ENCODE data around the gene GPD1L.

DNA sequence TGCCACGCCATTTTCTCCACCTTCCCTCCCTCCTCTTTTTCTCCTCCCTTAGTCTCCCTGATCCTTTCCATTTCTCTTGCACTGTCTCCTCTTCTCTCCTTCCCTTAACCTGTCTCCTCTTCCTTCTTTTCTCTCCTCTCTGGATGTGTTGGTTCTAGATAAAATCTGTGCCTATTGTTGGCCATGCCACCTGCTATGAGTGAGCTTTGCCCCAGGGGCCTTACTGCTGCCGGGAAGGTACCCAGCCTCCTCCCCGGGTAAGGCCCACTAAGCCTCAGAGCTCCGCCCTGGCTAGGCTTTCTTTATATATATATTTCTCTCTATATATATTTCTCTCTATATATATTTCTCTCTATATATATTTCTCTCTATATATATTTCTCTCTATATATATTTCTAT lies 14.7 kb downstream of the GPD1L start:
- TF ChIP-seq, protein P1, sequence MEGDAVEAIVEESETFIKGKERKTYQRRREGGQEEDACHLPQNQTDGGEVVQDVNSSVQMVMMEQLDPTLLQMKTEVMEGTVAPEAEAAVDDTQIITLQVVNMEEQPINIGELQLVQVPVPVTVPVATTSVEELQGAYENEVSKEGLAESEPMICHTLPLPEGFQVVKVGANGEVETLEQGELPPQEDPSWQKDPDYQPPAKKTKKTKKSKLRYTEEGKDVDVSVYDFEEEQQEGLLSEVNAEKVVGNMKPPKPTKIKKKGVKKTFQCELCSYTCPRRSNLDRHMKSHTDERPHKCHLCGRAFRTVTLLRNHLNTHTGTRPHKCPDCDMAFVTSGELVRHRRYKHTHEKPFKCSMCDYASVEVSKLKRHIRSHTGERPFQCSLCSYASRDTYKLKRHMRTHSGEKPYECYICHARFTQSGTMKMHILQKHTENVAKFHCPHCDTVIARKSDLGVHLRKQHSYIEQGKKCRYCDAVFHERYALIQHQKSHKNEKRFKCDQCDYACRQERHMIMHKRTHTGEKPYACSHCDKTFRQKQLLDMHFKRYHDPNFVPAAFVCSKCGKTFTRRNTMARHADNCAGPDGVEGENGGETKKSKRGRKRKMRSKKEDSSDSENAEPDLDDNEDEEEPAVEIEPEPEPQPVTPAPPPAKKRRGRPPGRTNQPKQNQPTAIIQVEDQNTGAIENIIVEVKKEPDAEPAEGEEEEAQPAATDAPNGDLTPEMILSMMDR (conservative IDR thresholded peaks at IDR 0.05; ENCODE audit: low read depth, low read length), result no peak
- TF ChIP-seq POLR2A (IDR thresholded peaks at IDR 0.05; ENCODE audit: low read depth, low read length), result no peak
- TF ChIP-seq, protein P2, sequence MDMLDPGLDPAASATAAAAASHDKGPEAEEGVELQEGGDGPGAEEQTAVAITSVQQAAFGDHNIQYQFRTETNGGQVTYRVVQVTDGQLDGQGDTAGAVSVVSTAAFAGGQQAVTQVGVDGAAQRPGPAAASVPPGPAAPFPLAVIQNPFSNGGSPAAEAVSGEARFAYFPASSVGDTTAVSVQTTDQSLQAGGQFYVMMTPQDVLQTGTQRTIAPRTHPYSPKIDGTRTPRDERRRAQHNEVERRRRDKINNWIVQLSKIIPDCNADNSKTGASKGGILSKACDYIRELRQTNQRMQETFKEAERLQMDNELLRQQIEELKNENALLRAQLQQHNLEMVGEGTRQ (IDR thresholded peaks at IDR 0.05; ENCODE audit: low read depth, low read length), result no peak
- TF ChIP-seq CEBPB (IDR thresholded peaks at IDR 0.05; ENCODE audit: low read depth, low read length), result no peak
- TF ChIP-seq FOS (IDR thresholded peaks at IDR 0.05; ENCODE audit: low read depth, low read length), result no peak
- no peak for TF ChIP-seq MAFK (IDR thresholded peaks at IDR 0.05; ENCODE audit: low read depth, low read length)
- no peak for TF ChIP-seq RFX5 (IDR thresholded peaks at IDR 0.05; ENCODE audit: low read depth, low read length)
- no peak for TF ChIP-seq MXI1 (IDR thresholded peaks at IDR 0.05; ENCODE audit: borderline replicate concordance, low read depth, low read length)
- no peak for TF ChIP-seq RCOR1 (IDR thresholded peaks at IDR 0.05; ENCODE audit: insufficient replicate concordance, low read length)
- no peak for TF ChIP-seq SMC3 (IDR thresholded peaks at IDR 0.05; ENCODE audit: low read depth, low read length)
- no peak for TF ChIP-seq CHD1 (IDR thresholded peaks at IDR 0.05; ENCODE audit: low read depth, low read length)
